NCI-H1930 (cell line): ENCODE measurements around the gene ANO10.
"Not testable (repeated sequence)": the region's sequence is repeated elsewhere in the genome, so short reads cannot be mapped to it uniquely, and the experiment has no call there.

Source experiments
- DNase-seq, 2 experiments: peaks; one replicate each; lab custom pipeline; 2025; lab: John Stamatoyannopoulos, UW

Gene ANO10

DNA sequence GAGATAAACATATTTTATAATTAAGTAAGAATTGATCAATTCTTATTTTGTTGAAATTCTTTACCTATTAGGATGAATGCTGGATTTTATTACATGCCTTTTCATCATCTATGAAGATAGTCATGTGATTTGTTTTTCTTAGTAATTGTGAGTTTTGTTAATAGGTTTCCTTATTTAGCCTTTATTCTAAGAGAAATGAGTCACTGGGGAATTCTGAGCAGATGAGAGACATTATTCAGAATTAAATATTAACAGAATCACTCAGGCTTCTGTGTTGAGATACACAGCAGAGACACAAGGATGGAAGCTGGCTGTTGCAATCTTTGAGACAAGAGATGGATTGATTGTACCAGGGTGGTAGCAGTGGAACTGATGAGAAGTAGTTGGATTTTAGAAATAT is 7.4 kb upstream of the ANO10 start:
- no peak for DNase-seq

DNA sequence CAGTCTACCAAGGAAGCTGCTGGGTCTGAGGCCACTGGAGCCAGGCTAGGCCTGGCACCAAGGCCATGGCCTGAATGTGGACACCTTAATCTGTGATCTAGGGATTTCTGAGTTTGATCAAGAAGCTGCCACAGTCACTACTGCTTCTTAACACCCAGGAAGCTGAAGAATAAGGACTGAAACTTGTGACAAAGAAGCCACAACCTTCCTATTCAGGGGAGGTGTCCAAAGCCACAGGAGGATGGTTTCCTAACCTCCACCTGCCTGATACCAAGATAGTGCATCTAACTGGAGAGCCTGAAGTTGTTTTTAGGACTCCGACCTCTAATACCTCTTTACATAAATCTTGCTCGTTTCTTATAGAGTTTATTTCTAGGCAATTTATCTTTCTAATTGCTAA is 5.5 kb upstream of the ANO10 start:
- no peak for DNase-seq

DNA sequence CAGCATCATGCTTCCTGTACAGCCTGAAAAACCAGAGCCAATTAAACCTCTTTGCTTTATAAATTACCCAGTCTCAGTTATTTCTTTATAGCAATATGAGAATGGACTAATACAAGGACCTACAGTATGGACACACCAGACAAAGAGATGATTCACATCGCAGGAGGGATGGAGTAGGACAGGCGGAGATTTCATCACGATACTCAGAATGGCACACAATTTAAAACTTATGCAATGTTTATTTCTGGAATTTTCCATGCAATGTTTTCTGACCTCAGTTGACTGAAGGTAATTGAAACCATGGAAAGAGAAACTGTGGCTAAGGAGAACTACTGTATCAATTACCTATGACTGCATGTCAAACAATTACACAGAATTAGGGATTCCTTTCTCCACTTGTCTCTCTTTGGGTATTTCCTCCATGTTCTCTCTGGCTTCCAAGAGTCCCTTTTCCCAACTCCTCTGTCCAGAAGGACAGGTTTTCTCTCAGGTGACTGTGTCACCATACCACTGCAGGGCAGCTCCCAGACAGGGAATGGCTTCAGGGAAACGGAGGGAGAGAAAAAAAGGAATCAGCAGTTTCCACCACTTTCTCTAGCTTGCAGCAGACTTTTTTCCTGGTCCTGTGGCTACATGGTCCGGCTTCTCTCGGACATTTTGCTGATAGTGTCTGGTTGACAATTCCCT is 3.0 kb upstream of the ANO10 start:
- DNase-seq: no peak

GRCh38 chr3:43620831-43621655 is 768 bp downstream of the ANO10 start:
- no peak for DNase-seq

- no peak for DNase-seq
Observed at GRCh38 chr3:43619588-43619987, 2.2 kb downstream of the ANO10 start.

- no peak for DNase-seq
Observed at GRCh38 chr3:43618142-43618541, 3.7 kb downstream of the ANO10 start.

- no peak for DNase-seq
Observed at GRCh38 chr3:43616034-43616433, 5.8 kb downstream of the ANO10 start.

DNA sequence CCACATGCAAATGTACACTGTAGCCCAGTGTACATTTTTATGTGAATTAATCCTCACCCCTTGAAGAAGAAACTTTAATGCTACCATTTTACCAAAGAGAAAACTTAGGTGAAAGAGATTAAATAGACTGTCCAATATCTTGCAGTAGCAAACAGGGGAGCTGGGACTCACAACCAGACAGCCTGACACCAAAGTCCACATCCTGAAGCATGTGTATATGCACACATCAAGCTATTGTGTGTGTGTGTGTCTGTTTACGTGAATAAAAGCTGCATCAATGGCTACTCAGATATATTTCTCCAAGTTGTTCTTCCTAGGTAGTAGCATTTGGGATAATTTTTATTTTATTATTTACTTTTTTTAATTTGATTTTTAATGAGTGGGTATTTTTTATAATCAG is 6.7 kb downstream of the ANO10 start:
- no peak for DNase-seq

- no peak for DNase-seq
Observed at GRCh38 chr3:43613976-43614375, 7.8 kb downstream of the ANO10 start.

- DNase-seq: no peak
Observed at GRCh38 chr3:43612419-43612818, 9.4 kb downstream of the ANO10 start.

- DNase-seq: no peak
Observed at GRCh38 chr3:43609406-43609805, 12.4 kb downstream of the ANO10 start.

DNA sequence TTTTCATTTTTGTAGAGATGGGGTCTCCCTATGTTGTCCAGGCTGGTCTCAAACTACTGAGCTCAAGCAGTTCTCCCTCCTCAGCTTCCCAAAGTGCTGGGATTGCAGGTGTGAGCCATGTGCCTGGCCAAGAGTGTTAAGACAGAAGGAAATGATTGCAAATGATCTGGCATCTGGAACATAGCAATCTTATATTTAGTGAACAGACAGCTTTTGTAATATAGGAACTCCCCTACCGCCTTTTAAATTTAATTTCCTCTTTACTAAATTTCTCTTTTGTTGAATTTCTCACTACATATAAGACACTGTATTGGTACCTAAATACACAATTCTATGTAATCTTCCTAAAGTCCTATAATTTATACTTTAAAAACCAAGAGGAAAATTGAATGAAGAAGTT is 13.1 kb downstream of the ANO10 start:
- DNase-seq: no peak

DNA sequence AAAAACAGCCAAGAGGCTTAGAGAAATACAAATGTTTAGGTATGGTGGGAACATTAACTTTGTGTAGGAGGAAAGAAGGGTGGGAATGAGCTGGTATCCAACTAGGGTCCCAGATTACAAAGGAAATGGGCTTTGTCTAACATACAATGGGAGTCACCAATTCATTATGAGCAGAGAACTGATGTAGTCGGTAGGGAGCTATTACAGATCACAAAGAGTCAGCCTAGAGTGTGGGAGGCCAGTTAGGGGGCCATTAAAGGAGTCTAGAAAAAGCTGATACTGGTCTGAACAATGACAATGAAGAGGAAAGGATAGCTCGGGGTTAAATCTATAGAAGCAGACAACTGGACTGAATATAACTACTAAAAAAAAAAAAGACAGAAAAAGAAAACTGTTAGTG is 15.5 kb downstream of the ANO10 start:
- DNase-seq: no peak

- not testable (repeated sequence) for DNase-seq
Observed at GRCh38 chr3:43599959-43600358, 21.9 kb downstream of the ANO10 start.

DNA sequence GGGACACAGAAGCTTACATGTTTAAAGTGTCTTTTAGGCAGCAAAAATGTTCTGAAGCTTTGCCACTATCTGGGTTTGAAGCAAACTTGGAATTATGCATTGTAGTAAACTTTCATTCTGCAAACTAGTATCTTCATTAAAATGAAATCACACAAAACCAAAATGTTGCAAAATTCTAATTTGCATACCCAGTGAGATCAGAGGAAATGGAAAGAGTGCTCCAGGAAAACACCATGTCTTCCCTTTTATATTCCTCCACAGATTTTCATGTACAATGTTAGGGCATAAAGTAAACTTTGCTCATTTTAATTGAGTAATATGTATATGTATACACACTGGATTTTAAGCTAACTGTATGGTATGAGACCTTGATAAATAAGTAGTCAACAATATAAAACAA is 23.9 kb downstream of the ANO10 start:
- DNase-seq: no peak

- not testable (repeated sequence) for DNase-seq
Observed at GRCh38 chr3:43596178-43596577, 25.6 kb downstream of the ANO10 start.

- DNase-seq: not testable (repeated sequence)
Observed at GRCh38 chr3:43595280-43595679, 26.5 kb downstream of the ANO10 start.

DNA sequence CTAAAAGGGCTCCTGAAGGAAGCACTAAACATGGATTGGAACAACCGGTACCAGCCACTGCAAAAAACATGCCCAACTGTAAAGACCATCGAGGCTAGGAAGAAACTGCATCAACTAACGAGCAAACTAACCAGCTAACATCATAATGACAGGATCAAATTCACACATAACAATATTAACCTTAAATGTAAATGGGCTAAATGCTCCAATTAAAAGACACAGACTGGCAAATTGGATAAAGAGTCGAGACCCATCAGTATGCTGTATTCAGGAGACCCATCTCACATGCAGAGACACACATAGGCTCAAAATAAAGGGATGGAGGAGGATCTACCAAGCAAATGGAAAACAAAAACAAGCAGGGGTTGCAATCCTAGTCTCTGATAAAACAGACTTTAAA is 28.2 kb downstream of the ANO10 start:
- DNase-seq: not testable (repeated sequence)

DNA sequence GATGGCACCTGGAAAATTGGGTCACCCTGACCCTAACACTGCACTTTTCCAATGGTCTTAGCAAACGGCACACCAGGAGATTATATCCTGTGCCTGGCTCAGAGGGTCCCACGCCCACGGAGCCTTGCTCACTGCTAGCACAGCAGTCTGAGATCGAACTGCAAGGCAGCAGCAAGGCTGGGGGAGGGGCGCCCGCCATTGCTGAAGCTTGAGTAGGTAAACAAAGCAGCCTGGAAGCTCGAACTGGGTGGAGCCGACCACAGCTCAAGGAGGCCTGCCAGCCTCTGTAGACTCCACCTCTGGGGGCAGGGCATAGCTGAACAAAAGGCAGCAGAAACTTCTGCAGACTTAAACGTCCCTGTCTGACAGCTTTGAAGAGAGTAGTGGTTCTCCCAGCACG is 29.9 kb downstream of the ANO10 start:
- DNase-seq: not testable (repeated sequence)

- no peak for DNase-seq
Observed at GRCh38 chr3:43587303-43587702, 34.5 kb downstream of the ANO10 start.

- DNase-seq: no peak
Observed at GRCh38 chr3:43584043-43584826, 37.6 kb downstream of the ANO10 start.

- no peak for DNase-seq
Observed at GRCh38 chr3:43583481-43583880, 38.3 kb downstream of the ANO10 start.

GRCh38 chr3:43582866-43583265 is 38.9 kb downstream of the ANO10 start:
- DNase-seq: no peak
